ENCODE results near the gene CSF3R. TPM values are rescaled to one million over a fixed set of nuclear protein-coding genes. Genes with fewer than 3 reads are reported as not detected.

The CSF3R gene
- total RNA-seq, 2 experiments from 2014 or later: not detected

GRCh38 chr1:36513676-36514473 lies 31.2 kb upstream of the CSF3R start:
- no peaks in the 10 kb centered on the region for H4K20me1 ChIP-seq (ENCODE audit: insufficient read depth, low read length)
- BruUV-seq (replicated peaks): no TSS peak
- CTCF ChIA-PET (ENCODE audit: unreplicated experiment): no interaction called here
- no peak for TF ChIP-seq CTCF (conservative IDR thresholded peaks at IDR 0.05; ENCODE audit: low read length)
- TF ChIP-seq EZH2phosphoT487 (IDR thresholded peaks at IDR 0.05; ENCODE audit: borderline replicate concordance, low read depth, low read length): no peak
- POLR2A ChIA-PET: no interaction called here
- no peak overlapping the region for H3K27ac ChIP-seq (ENCODE audit: low read depth, low read length, poor library complexity, severe bottlenecking)
- no peaks in the 10 kb centered on the region for H3K9me3 ChIP-seq (ENCODE audit: low read length)
- H2AFZ ChIP-seq (ENCODE audit: low read length): no peak overlapping the region
- no peaks in the 10 kb centered on the region for H3K36me3 ChIP-seq (ENCODE audit: insufficient read depth, low read length)
- H3K4me2 ChIP-seq (ENCODE audit: low read length): no peak overlapping the region
- no peaks in the 10 kb centered on the region for H3K4me1 ChIP-seq (ENCODE audit: insufficient read depth, low read length, poor library complexity, severe bottlenecking)
- H3K79me2 ChIP-seq (ENCODE audit: insufficient read depth, low read depth, low read length): no peaks in the 10 kb centered on the region
- H3K9me2 ChIP-seq (ENCODE audit: insufficient read depth, low read length): no peaks in the 10 kb centered on the region
- no peak for DNase-seq (ENCODE audit: low spot score)
- H3K4me3 ChIP-seq (ENCODE audit: low read depth, low read length, poor library complexity, severe bottlenecking): no peak overlapping the region
- intact Hi-C loops (cut with micrococcal nuclease; ENCODE audit: unreplicated experiment): no loop called here

- Histone ChIP-seq H3K9me3 (ENCODE audit: low read length) (no peaks in the 10 kb centered on the region), H4K20me1 (ENCODE audit: insufficient read depth, low read length) (no peaks in the 10 kb centered on the region), H2AFZ (ENCODE audit: low read length) (no peak overlapping the region), H3K4me1 (ENCODE audit: insufficient read depth, low read length, poor library complexity, severe bottlenecking) (no peaks in the 10 kb centered on the region), H3K36me3 (ENCODE audit: insufficient read depth, low read length) (no peaks in the 10 kb centered on the region), H3K9me2 (ENCODE audit: insufficient read depth, low read length) (no peaks in the 10 kb centered on the region), H3K4me3 (ENCODE audit: low read depth, low read length, poor library complexity, severe bottlenecking) (no peak overlapping the region), H3K4me2 (ENCODE audit: low read length) (no peak overlapping the region), H3K79me2 (ENCODE audit: insufficient read depth, low read depth, low read length) (no peaks in the 10 kb centered on the region), H3K27ac (ENCODE audit: low read depth, low read length, poor library complexity, severe bottlenecking) (no peak overlapping the region)
- BruUV-seq (replicated peaks): no TSS peak
- ChIA-PET POLR2A (no interaction called here), CTCF (ENCODE audit: unreplicated experiment) (no interaction called here)
- intact Hi-C loops (cut with micrococcal nuclease; ENCODE audit: unreplicated experiment): no loop called here
- DNase-seq (ENCODE audit: low spot score): no peak
- no peak for TF ChIP-seq CTCF (conservative IDR thresholded peaks at IDR 0.05; ENCODE audit: low read length)
- no peak for TF ChIP-seq EZH2phosphoT487 (IDR thresholded peaks at IDR 0.05; ENCODE audit: borderline replicate concordance, low read depth, low read length)
Observed at GRCh38 chr1:36512842-36513241, 30.1 kb upstream of the CSF3R start.

Data from OCI-LY7 (cell line).